Measurements from ENCODE around the gene SSB. TPM values are rescaled to one million over a fixed set of nuclear protein-coding genes. Genes with fewer than 3 reads are reported as not detected.

Gene SSB
- total RNA-seq, 1 experiment from 2014 or later, result 113 TPM

GRCh38 chr2:169772651-169773050, 26.0 kb upstream of the SSB start:
- ChIA-PET POLR2A (no interaction called here), CTCF (interaction anchor here (0.6 to 1.9 kb wide), 2 partner anchors 79 to 282 kb away, joined by 6 to 8 read pairs; partner anchors contain the start of gene CFAP210)
- intact Hi-C loops (cut with micrococcal nuclease), result no loop called here
- TF ChIP-seq, protein P1, sequence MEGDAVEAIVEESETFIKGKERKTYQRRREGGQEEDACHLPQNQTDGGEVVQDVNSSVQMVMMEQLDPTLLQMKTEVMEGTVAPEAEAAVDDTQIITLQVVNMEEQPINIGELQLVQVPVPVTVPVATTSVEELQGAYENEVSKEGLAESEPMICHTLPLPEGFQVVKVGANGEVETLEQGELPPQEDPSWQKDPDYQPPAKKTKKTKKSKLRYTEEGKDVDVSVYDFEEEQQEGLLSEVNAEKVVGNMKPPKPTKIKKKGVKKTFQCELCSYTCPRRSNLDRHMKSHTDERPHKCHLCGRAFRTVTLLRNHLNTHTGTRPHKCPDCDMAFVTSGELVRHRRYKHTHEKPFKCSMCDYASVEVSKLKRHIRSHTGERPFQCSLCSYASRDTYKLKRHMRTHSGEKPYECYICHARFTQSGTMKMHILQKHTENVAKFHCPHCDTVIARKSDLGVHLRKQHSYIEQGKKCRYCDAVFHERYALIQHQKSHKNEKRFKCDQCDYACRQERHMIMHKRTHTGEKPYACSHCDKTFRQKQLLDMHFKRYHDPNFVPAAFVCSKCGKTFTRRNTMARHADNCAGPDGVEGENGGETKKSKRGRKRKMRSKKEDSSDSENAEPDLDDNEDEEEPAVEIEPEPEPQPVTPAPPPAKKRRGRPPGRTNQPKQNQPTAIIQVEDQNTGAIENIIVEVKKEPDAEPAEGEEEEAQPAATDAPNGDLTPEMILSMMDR (IDR thresholded peaks at IDR 0.05; ENCODE audit: unreplicated experiment), result no peak
- Mint-ChIP-seq H3K9me3 (ENCODE audit: unreplicated experiment) (no peaks in the 10 kb centered on the region), H3K27ac (ENCODE audit: low read depth, unreplicated experiment) (no peak overlapping the region), H3K36me3 (ENCODE audit: insufficient read depth, unreplicated experiment) (no peaks in the 10 kb centered on the region), H3K4me1 (ENCODE audit: insufficient read depth, unreplicated experiment) (peaks cover 10% of the 10 kb centered on the region), H3K27me3 (ENCODE audit: insufficient read depth, unreplicated experiment) (no peaks in the 10 kb centered on the region), H3K4me3 (ENCODE audit: unreplicated experiment) (no peak overlapping the region)
- DNase-seq (ENCODE audit: unreplicated experiment), result no peak
- BruUV-seq (replicated peaks), result no TSS peak

DNA sequence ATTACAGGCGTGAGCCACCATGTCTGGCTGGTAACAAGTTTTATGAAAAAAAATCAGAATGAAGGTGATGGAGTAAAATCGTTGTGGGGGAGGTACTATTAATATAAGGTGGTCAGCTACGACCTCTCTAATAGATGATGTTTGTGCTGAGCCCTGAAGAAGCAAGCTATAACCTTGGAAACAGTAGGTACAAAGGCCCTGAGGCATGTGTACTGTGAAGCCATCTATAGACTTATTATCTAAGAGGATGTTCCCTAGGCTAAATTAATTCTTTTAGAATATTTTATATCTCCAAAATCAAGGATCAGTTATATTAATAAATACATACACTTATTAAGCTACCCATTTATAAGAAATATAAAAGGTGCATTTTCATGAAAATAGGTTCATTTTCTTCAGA, 23.3 kb upstream of the SSB start:
- Mint-ChIP-seq H3K27ac (ENCODE audit: low read depth, unreplicated experiment) (peak overlapping the region; percentile 7), H3K27me3 (ENCODE audit: insufficient read depth, unreplicated experiment) (no peaks in the 10 kb centered on the region), H3K36me3 (ENCODE audit: insufficient read depth, unreplicated experiment) (no peaks in the 10 kb centered on the region), H3K9me3 (ENCODE audit: unreplicated experiment) (no peaks in the 10 kb centered on the region), H3K4me1 (ENCODE audit: insufficient read depth, unreplicated experiment) (peaks cover 10% of the 10 kb centered on the region), H3K4me3 (ENCODE audit: unreplicated experiment) (no peak overlapping the region)
- TF ChIP-seq, protein P1 (IDR thresholded peaks at IDR 0.05; ENCODE audit: unreplicated experiment), result no peak
- intact Hi-C loops (cut with micrococcal nuclease), result no loop called here
- no TSS peak for BruUV-seq (replicated peaks)
- CTCF ChIA-PET, result interaction anchor here (0.7 to 0.9 kb wide), 2 partner anchors 9 to 226 kb away, joined by 3 to 4 read pairs; no protein-coding TSS in a partner anchor
- POLR2A ChIA-PET, result interaction anchor here (0.6 to 0.7 kb wide), 2 partner anchors 267 to 1220 kb away, joined by 4 read pairs; no protein-coding TSS in a partner anchor
- DNase-seq (ENCODE audit: unreplicated experiment), result no peak

GRCh38 chr2:169775765-169776164, 22.9 kb upstream of the SSB start:
- no TSS peak for BruUV-seq (replicated peaks)
- H3K27me3 Mint-ChIP-seq (ENCODE audit: insufficient read depth, unreplicated experiment), result no peaks in the 10 kb centered on the region
- H3K27ac Mint-ChIP-seq (ENCODE audit: low read depth, unreplicated experiment), result peak overlapping the region; percentile 7
- no peaks in the 10 kb centered on the region for H3K9me3 Mint-ChIP-seq (ENCODE audit: unreplicated experiment)
- H3K36me3 Mint-ChIP-seq (ENCODE audit: insufficient read depth, unreplicated experiment), result no peaks in the 10 kb centered on the region
- CTCF ChIA-PET, result interaction anchor here (0.6 to 2.0 kb wide), 3 partner anchors 10 to 46 kb away, joined by 3 to 7 read pairs (median 3); no protein-coding TSS in a partner anchor
- intact Hi-C loops (cut with micrococcal nuclease), result no loop called here
- TF ChIP-seq, protein P1 (IDR thresholded peaks at IDR 0.05; ENCODE audit: unreplicated experiment), result no peak
- peaks cover 10% of the 10 kb centered on the region for H3K4me1 Mint-ChIP-seq (ENCODE audit: insufficient read depth, unreplicated experiment)
- POLR2A ChIA-PET, result no interaction called here
- no peak overlapping the region for H3K4me3 Mint-ChIP-seq (ENCODE audit: unreplicated experiment)
- DNase-seq (ENCODE audit: unreplicated experiment), result peak; percentile 24

DNA sequence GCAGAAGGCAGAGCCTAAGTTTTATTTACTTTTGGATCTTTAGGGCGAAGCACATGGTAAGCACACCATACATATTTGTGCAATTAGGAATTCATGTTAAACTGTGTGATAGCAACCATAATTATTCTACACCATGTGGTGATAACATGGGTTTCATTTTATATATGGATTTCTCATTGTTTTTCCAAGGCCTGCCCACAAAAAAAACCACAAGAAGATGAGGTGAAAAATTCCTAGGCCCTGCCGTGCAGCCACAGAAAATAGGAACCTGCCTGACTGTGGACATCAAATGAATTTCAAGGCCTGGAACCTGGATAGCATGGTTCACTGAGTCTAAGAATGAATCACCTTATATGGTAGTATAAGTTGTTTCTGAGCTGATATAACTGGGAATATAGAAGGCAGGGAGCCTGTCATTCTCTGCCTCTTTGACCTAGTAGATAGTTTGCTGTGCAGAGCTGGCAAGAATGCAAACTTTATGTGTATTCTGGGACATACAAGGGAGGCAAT, 22.4 kb upstream of the SSB start:
- peaks cover 10% of the 10 kb centered on the region for H3K4me1 Mint-ChIP-seq (ENCODE audit: insufficient read depth, unreplicated experiment)
- H3K36me3 Mint-ChIP-seq (ENCODE audit: insufficient read depth, unreplicated experiment), result no peaks in the 10 kb centered on the region
- H3K9me3 Mint-ChIP-seq (ENCODE audit: unreplicated experiment), result no peaks in the 10 kb centered on the region
- no peak overlapping the region for H3K4me3 Mint-ChIP-seq (ENCODE audit: unreplicated experiment)
- no peaks in the 10 kb centered on the region for H3K27me3 Mint-ChIP-seq (ENCODE audit: insufficient read depth, unreplicated experiment)
- ChIA-PET POLR2A (interaction anchor here (0.6 to 1.3 kb wide), 2 partner anchors 11 to 288 kb away, joined by 4 read pairs; no protein-coding TSS in a partner anchor), CTCF (interaction anchor here (0.6 to 2.0 kb wide), 2 partner anchors 12 to 45 kb away, joined by 3 to 7 read pairs; no protein-coding TSS in a partner anchor)
- peak overlapping the region; percentile 7 for H3K27ac Mint-ChIP-seq (ENCODE audit: low read depth, unreplicated experiment)
- DNase-seq (ENCODE audit: unreplicated experiment), result no peak
- no TSS peak for BruUV-seq (replicated peaks)
- intact Hi-C loops (cut with micrococcal nuclease), result no loop called here
- TF ChIP-seq, protein P1 (IDR thresholded peaks at IDR 0.05; ENCODE audit: unreplicated experiment), result no peak

Data from MCF 10A (cell line).